Astrocyte of the cerebellum (primary cell): ENCODE measurements around the gene P2RX3.
"Not testable (repeated sequence)": the region's sequence is repeated elsewhere in the genome, so short reads cannot be mapped to it uniquely, and the experiment has no call there.

Source experiments
- DNase-seq: peaks from one replicate; pipeline ENCODE4 v3.0.0-alpha.2; 2011; ENCODE audit warnings: low read depth
- H3K4me3 ChIP-seq: 2 replicates; pipeline ENCODE4 v1.5.1; 2011; ENCODE audit warnings: mild to moderate bottlenecking, low read depth, low read length, moderate library complexity
- in situ Hi-C: cut with HindIII; loops from 2 replicates; pipeline ENCODE4 v1.10.0; 2017; ENCODE audit warnings: low sequenced_read_pairs
- TF ChIP-seq, protein P1 (sequence below): IDR thresholded peaks from 2 replicates; pipeline ENCODE4 v1.5.1; 2012; ENCODE audit warnings: low read length, low read depth, moderate library complexity, mild to moderate bottlenecking; ENCODE audit errors: missing control alignments

P2RX3 gene

DNA sequence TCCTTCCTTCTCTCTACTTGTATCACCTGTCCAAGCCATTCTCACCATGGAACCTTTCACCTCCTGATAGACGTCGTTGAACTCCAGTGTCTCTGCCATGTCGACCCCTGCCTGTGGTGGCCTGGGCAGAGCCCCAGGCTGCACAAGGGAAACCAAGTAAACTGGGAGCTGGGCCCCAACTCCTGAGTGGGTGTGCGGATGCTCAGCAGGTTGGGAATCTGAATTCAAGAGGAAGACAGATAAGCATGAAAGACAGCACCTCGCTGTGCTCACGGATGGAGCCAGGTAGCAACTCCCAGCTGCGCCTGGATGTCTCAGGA, 3.2 kb upstream of the P2RX3 start:
- TF ChIP-seq, protein P1, sequence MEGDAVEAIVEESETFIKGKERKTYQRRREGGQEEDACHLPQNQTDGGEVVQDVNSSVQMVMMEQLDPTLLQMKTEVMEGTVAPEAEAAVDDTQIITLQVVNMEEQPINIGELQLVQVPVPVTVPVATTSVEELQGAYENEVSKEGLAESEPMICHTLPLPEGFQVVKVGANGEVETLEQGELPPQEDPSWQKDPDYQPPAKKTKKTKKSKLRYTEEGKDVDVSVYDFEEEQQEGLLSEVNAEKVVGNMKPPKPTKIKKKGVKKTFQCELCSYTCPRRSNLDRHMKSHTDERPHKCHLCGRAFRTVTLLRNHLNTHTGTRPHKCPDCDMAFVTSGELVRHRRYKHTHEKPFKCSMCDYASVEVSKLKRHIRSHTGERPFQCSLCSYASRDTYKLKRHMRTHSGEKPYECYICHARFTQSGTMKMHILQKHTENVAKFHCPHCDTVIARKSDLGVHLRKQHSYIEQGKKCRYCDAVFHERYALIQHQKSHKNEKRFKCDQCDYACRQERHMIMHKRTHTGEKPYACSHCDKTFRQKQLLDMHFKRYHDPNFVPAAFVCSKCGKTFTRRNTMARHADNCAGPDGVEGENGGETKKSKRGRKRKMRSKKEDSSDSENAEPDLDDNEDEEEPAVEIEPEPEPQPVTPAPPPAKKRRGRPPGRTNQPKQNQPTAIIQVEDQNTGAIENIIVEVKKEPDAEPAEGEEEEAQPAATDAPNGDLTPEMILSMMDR = no peak
- in situ Hi-C loops = no loop called here
- H3K4me3 ChIP-seq = peak overlapping the region; percentile 76
- no peak for DNase-seq

DNA sequence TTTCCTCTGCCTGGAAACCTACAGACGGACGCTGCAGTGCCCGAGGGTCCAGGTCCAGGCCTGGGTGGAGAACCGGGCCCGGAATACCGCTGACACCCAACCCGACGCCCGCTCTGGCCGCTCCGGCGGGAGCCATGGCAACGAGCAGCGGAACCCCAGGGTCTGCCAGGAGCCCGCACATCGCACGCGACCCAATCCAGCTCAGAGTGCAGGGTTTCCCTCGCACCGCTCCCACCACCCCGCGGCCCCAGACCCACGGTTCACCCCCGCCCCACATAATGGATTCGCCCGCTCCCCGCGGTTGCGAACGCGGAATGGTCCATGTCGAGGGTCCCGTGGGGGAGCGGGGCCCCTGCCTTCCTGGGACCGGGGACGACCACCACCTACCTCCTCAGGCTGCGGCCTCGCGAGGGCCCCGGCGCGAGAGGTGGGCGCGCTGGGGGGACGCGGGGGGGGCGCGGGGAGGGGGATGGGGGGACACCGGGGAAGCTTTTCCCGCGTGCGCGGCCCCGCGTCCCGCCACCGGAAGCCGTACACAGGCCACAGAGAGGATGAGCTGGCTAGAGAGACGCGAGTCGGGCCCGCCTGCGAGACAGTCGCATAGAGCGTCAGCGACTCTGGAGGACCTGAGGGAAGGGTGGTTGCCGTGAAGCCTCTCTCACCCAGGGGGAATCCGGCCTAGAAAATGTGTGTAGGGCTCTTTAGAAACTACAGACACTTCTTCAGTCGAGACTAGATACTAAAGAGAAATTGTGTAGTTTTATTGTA, 2.6 kb upstream of the P2RX3 start, which contains the start of gene SSRP1:
TSS of gene SSRP1 (minus strand) at position 550 of the 768 bp plus-strand sequence. CDS start 771 bp downstream, outside the sequence.
- TF ChIP-seq, protein P1 = no peak
- peak within 1 kb of the TSS; percentile 76 for H3K4me3 ChIP-seq
- peak; percentile 51 for DNase-seq
- in situ Hi-C loops = no loop called here

- DNase-seq = no peak
- TF ChIP-seq, protein P1 = no peak
- in situ Hi-C loops = no loop called here
- H3K4me3 ChIP-seq = peak overlapping the region; percentile 76
Measured at GRCh38 chr11:57336111-57336666, 2.0 kb upstream of the P2RX3 start.

- in situ Hi-C loops, DNase-seq, H3K4me3 ChIP-seq: not testable (repeated sequence)
Measured at GRCh38 chr11:57336856-57337255, 1.3 kb upstream of the P2RX3 start.

DNA sequence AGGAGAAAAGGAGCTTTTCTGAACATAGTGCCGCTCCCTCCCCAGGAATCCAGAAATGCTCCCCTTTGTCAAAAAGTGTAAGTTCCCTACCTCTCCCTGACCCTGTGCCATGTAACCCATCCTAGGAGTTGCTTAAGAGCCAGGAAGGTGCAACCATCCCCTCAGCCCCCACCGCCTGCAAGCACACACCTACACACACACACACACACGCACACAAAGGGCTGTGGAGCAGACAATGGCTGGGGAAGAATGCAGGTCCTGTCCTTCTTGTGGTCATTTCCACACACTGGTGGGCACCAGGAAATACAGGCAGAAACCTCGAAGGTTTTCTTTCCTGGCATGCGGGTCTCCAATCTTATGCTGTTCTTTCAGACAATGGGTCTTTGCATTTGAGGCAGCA, 1.2 kb downstream of the P2RX3 start:
- no peak for DNase-seq
- in situ Hi-C loops = no loop called here
- TF ChIP-seq, protein P1 = no peak
- no peak overlapping the region for H3K4me3 ChIP-seq

DNA sequence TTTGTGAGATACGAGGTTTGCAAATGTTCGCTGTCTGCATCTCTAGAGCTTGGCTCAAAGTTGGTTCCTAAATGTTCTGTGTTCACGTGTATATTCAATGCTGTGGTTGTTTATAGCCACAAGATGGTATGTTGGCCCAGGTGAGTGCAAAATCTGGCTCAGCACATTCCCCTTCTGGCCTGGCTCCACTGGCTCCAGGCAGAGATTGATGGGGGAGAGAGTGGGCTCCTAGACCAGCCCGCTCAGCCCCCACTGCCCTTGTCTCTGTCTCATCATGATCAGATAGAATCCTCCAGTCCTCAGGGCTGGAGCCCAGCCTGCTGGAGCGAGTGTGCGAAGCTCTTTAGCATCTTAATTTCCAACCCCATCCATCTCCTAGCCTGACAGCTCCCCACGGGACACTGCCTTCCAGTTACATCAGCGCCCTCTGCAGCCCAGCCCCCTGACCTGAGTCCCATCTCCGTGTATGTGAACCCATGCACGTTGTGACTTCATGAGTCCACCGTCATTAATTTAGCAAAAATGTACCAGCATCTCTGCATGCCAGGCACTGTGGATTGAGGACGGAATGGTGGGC, 2.0 kb downstream of the P2RX3 start:
- no peak overlapping the region for H3K4me3 ChIP-seq
- no peak for DNase-seq
- in situ Hi-C loops = no loop called here
- TF ChIP-seq, protein P1 = peak; percentile 33

DNA sequence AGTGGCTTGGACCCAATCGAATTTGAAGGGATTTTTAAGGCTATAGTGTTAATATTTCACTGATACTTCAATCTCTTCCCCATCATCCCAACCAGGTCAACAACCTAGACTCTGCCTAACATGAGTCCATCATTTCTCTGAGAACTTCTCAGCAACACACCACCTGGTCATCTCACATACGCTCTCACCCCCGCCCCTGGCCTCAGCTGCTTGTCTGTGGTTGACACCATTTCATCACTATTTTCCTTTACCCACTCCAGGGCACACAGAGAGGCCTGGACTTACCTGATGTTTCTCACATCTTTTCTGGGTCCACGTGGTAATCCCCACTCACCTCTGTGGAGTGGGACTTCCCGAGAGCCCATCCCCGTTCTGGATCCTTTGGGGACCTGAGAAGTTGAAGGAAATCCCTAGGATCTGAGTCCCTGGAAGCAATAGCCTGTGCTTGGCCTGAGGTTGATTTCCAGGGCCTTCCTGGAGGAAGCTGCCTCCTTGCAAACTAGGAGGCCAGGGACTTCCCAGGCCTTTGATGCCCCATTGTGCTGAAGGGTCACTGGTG, 3.2 kb downstream of the P2RX3 start:
- in situ Hi-C loops = no loop called here
- TF ChIP-seq, protein P1 = no peak
- H3K4me3 ChIP-seq = no peak overlapping the region
- DNase-seq = no peak
